ENCODE results near the gene ARL6.
A peak's percentile ranks its signal among the peaks of the same experiment; 100 is the strongest.

Gene ARL6

GRCh38 chr3:97793420-97794019, 29.0 kb downstream of the ARL6 start:
- H3K27ac ChIP-seq (ENCODE audit: low read depth, low read length), result no peak overlapping the region
- no peaks in the 10 kb centered on the region for H3K4me1 ChIP-seq (ENCODE audit: control insufficient read depth, insufficient read depth, low read length)
- no peak overlapping the region for H3K9ac ChIP-seq (ENCODE audit: low read length)
- no peak overlapping the region for H3K4me3 ChIP-seq (ENCODE audit: low read length)
- no peaks in the 10 kb centered on the region for H3K27me3 ChIP-seq (ENCODE audit: control insufficient read depth, insufficient read depth, low read length)
- no peaks in the 10 kb centered on the region for H3K36me3 ChIP-seq (ENCODE audit: control insufficient read depth, insufficient read depth, low read length)

GRCh38 chr3:97795951-97796350, 31.4 kb downstream of the ARL6 start:
- no peaks in the 10 kb centered on the region for H3K27me3 ChIP-seq (ENCODE audit: control insufficient read depth, insufficient read depth, low read length)
- H3K9ac ChIP-seq (ENCODE audit: low read length), result no peak overlapping the region
- H3K4me3 ChIP-seq (ENCODE audit: low read length), result no peak overlapping the region
- H3K27ac ChIP-seq (ENCODE audit: low read depth, low read length), result no peak overlapping the region
- H3K36me3 ChIP-seq (ENCODE audit: control insufficient read depth, insufficient read depth, low read length), result no peaks in the 10 kb centered on the region
- H3K4me1 ChIP-seq (ENCODE audit: control insufficient read depth, insufficient read depth, low read length), result no peaks in the 10 kb centered on the region

- Histone ChIP-seq H3K27ac (ENCODE audit: low read depth, low read length) (peak overlapping the region; percentile 29), H3K4me3 (ENCODE audit: low read length) (no peak overlapping the region), H3K27me3 (ENCODE audit: control insufficient read depth, insufficient read depth, low read length) (no peaks in the 10 kb centered on the region)
These were observed 39.9 kb downstream of the ARL6 start for GRCh38 chr3:97804471-97804870.

GRCh38 chr3:97810779-97811390, 46.3 kb downstream of the ARL6 start:
- H3K9ac ChIP-seq (ENCODE audit: low read length), result no peak overlapping the region
- no peaks in the 10 kb centered on the region for H3K27me3 ChIP-seq (ENCODE audit: control insufficient read depth, insufficient read depth, low read length)
- no peak overlapping the region for H3K4me3 ChIP-seq (ENCODE audit: low read length)
- H3K36me3 ChIP-seq (ENCODE audit: control insufficient read depth, insufficient read depth, low read length), result no peaks in the 10 kb centered on the region
- H3K4me1 ChIP-seq (ENCODE audit: control insufficient read depth, insufficient read depth, low read length), result no peaks in the 10 kb centered on the region
- no peak overlapping the region for H3K27ac ChIP-seq (ENCODE audit: low read depth, low read length)

More at GRCh38 chr3:97804471-97804870, 39.9 kb downstream of the ARL6 start:
- no peak overlapping the region for H3K9ac ChIP-seq (ENCODE audit: low read length)
- H3K36me3 ChIP-seq (ENCODE audit: control insufficient read depth, insufficient read depth, low read length), result no peaks in the 10 kb centered on the region
- H3K4me1 ChIP-seq (ENCODE audit: control insufficient read depth, insufficient read depth, low read length), result no peaks in the 10 kb centered on the region

- Histone ChIP-seq H3K9ac (ENCODE audit: low read length) (no peak overlapping the region), H3K27me3 (ENCODE audit: control insufficient read depth, insufficient read depth, low read length) (no peaks in the 10 kb centered on the region), H3K36me3 (ENCODE audit: control insufficient read depth, insufficient read depth, low read length) (no peaks in the 10 kb centered on the region), H3K27ac (ENCODE audit: low read depth, low read length) (no peak overlapping the region), H3K4me1 (ENCODE audit: control insufficient read depth, insufficient read depth, low read length) (no peaks in the 10 kb centered on the region), H3K4me3 (ENCODE audit: low read length) (no peak overlapping the region)
These were observed 50.8 kb downstream of the ARL6 start for GRCh38 chr3:97815149-97815917.

GRCh38 chr3:97816811-97817210, 52.3 kb downstream of the ARL6 start:
- Histone ChIP-seq H3K4me1 (ENCODE audit: control insufficient read depth, insufficient read depth, low read length) (no peaks in the 10 kb centered on the region), H3K9ac (ENCODE audit: low read length) (no peak overlapping the region), H3K36me3 (ENCODE audit: control insufficient read depth, insufficient read depth, low read length) (no peaks in the 10 kb centered on the region), H3K4me3 (ENCODE audit: low read length) (no peak overlapping the region), H3K27ac (ENCODE audit: low read depth, low read length) (no peak overlapping the region), H3K27me3 (ENCODE audit: control insufficient read depth, insufficient read depth, low read length) (no peaks in the 10 kb centered on the region)

GRCh38 chr3:97817965-97818364, 53.4 kb downstream of the ARL6 start:
- Histone ChIP-seq H3K36me3 (ENCODE audit: control insufficient read depth, insufficient read depth, low read length) (no peaks in the 10 kb centered on the region), H3K9ac (ENCODE audit: low read length) (no peak overlapping the region)

GRCh38 chr3:97820780-97821179, 56.2 kb downstream of the ARL6 start:
- Histone ChIP-seq H3K9ac (ENCODE audit: low read length) (no peak overlapping the region), H3K27ac (ENCODE audit: low read depth, low read length) (no peak overlapping the region), H3K4me3 (ENCODE audit: low read length) (peak overlapping the region; percentile 73), H3K4me1 (ENCODE audit: control insufficient read depth, insufficient read depth, low read length) (peaks cover 6% of the 10 kb centered on the region), H3K36me3 (ENCODE audit: control insufficient read depth, insufficient read depth, low read length) (no peaks in the 10 kb centered on the region), H3K27me3 (ENCODE audit: control insufficient read depth, insufficient read depth, low read length) (no peaks in the 10 kb centered on the region)

More at GRCh38 chr3:97817965-97818364, 53.4 kb downstream of the ARL6 start:
- H3K4me3 ChIP-seq (ENCODE audit: low read length), result no peak overlapping the region
- H3K4me1 ChIP-seq (ENCODE audit: control insufficient read depth, insufficient read depth, low read length), result no peaks in the 10 kb centered on the region
- H3K27me3 ChIP-seq (ENCODE audit: control insufficient read depth, insufficient read depth, low read length), result no peaks in the 10 kb centered on the region
- H3K27ac ChIP-seq (ENCODE audit: low read depth, low read length), result no peak overlapping the region

- Histone ChIP-seq H3K36me3 (ENCODE audit: control insufficient read depth, insufficient read depth, low read length) (no peaks in the 10 kb centered on the region), H3K4me1 (ENCODE audit: control insufficient read depth, insufficient read depth, low read length) (peaks cover 9% of the 10 kb centered on the region), H3K27me3 (ENCODE audit: control insufficient read depth, insufficient read depth, low read length) (no peaks in the 10 kb centered on the region), H3K9ac (ENCODE audit: low read length) (peak overlapping the region; percentile 35), H3K4me3 (ENCODE audit: low read length) (peak overlapping the region; percentile 73), H3K27ac (ENCODE audit: low read depth, low read length) (peak overlapping the region; percentile 91)
These were observed 56.8 kb downstream of the ARL6 start for GRCh38 chr3:97821287-97821773.

- peak within 1 kb of the TSS; percentile 91 for H3K27ac ChIP-seq (ENCODE audit: low read depth, low read length)
- no peaks in the 10 kb centered on the region for H3K36me3 ChIP-seq (ENCODE audit: control insufficient read depth, insufficient read depth, low read length)
- peaks cover 9% of the 10 kb centered on the region for H3K4me1 ChIP-seq (ENCODE audit: control insufficient read depth, insufficient read depth, low read length)
- H3K9ac ChIP-seq (ENCODE audit: low read length), result peak within 1 kb of the TSS; percentile 60
- H3K27me3 ChIP-seq (ENCODE audit: control insufficient read depth, insufficient read depth, low read length), result no peaks in the 10 kb centered on the region
- H3K4me3 ChIP-seq (ENCODE audit: low read length), result peak within 1 kb of the TSS; percentile 73
These were observed 57.3 kb downstream of the ARL6 start, which contains the start of gene CRYBG3 for GRCh38 chr3:97821774-97822358. TSS of gene CRYBG3 (plus strand) at chr3:97822011. CDS start at chr3:97822207, 196 bp downstream.

- peak overlapping the region; percentile 91 for H3K27ac ChIP-seq (ENCODE audit: low read depth, low read length)
- no peaks in the 10 kb centered on the region for H3K36me3 ChIP-seq (ENCODE audit: control insufficient read depth, insufficient read depth, low read length)
- H3K27me3 ChIP-seq (ENCODE audit: control insufficient read depth, insufficient read depth, low read length), result no peaks in the 10 kb centered on the region
- H3K4me3 ChIP-seq (ENCODE audit: low read length), result peak overlapping the region; percentile 73
- peaks cover 11% of the 10 kb centered on the region for H3K4me1 ChIP-seq (ENCODE audit: control insufficient read depth, insufficient read depth, low read length)
- H3K9ac ChIP-seq (ENCODE audit: low read length), result peak overlapping the region; percentile 60
These were observed 57.8 kb downstream of the ARL6 start for GRCh38 chr3:97822359-97822775.

Data from rectal smooth muscle tissue (tissue), 1 donor.